Embryonic facial prominence (tissue), 1 donor: ENCODE measurements around the gene GPR141.

Experiments
- DNase-seq: peaks from one replicate; pipeline ENCODE4 v3.0.0-alpha.2; 2016; ENCODE audit errors: extremely low spot score

GPR141 gene

GRCh38 chr7:37784015-37784414 is 100.4 kb downstream of the GPR141 start:
- no peak for DNase-seq

GRCh38 chr7:37786741-37787569 is 103.4 kb downstream of the GPR141 start:
- DNase-seq = no peak
